DND-41 (cell line): ENCODE results near the gene DPF3.

Experiments
- CTCF ChIP-seq: IDR thresholded peaks from 2 replicates; pipeline ENCODE4 v1.5.1; 2012; ENCODE audit warnings: borderline replicate concordance, low read length, moderate library complexity, mild to moderate bottlenecking; ENCODE audit not compliant: poor library complexity, severe bottlenecking; ENCODE audit errors: extremely low read depth
- EZH2 ChIP-seq: IDR thresholded peaks from 3 replicates; pipeline ENCODE4 v1.6.1; 2012; ENCODE audit warnings: borderline replicate concordance, low read depth, mild to moderate bottlenecking, moderate library complexity, low read length, inconsistent platforms; ENCODE audit not compliant: severe bottlenecking

GRCh38 chr14:72714094-72714493 is 179.8 kb downstream of the DPF3 start:
- TF ChIP-seq CTCF (no peak), EZH2 (no peak)
